ENCODE results near the gene NT5C1A. TPM values are rescaled to one million over a fixed set of nuclear protein-coding genes. Genes with fewer than 3 reads are reported as not detected.

NT5C1A gene
- total RNA-seq, 1 donor = not detected

DNA sequence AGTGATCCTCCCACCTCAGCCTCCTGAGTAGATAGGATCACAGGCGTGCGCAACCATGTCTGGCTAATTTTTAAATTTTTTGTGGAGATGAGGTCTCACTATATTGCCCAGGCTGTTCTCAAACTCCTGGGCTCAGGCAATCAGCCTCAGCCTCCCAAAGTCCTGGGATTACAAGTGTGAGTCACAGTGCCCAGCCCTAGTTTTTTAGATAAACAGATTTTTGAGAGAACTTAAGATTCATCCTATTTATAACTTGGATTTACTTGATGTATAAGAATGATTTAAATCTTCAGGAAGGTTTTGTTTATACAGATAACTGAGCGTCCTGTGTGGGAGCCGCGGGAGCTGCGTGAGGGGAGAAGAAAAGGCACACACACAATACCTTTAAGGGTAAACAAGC is 58.7 kb downstream of the NT5C1A start:
- no peak overlapping the region for H3K4me3 ChIP-seq (ENCODE audit: low read depth, low read length)
- TF ChIP-seq CTCF (IDR thresholded peaks at IDR 0.05; ENCODE audit: insufficient read depth, low read length) = no peak
- DNase-seq (ENCODE audit: low read depth) = peak; percentile 24

DNA sequence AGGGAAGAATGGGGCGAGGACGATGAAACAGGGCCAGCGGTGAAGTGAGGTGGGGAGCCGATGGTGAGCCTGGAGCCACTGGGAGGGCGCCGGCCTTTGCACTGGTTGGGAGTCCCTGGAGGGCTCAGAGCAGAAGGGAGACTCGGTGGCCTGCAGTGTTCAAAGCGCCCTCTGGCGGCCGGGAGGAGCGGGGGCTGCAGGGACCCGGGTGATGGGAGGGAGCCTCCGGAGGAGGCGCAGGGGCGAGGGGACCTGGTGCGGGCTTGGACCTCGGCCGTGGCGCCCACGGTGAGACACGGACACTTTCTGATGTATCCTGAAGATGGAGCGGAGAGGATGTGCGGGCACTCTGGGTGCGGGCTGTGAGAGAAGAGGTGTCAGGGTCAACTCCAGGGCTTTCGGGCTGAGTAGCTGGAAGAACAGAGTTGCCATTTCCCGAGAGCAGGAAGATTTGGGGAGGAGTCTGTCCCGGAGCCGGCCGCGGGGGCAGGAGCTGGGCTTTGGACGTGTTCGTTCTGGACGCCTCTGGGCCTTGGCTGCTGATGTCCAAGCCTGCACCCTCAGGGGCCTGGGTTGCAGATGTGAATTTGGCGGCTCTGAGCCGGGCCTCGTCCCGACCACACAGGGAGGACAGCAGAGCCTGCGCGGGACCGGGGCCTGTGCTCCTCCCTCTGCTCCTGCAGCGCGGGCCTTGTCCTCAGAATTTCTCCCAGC is 62.1 kb downstream of the NT5C1A start:
- H3K4me3 ChIP-seq (ENCODE audit: low read depth, low read length) = no peak overlapping the region
- peak; percentile 60 for TF ChIP-seq CTCF (IDR thresholded peaks at IDR 0.05; ENCODE audit: insufficient read depth, low read length)
- DNase-seq (ENCODE audit: low read depth) = no peak

Other genes starting within 250 kb of the NT5C1A start
- not detected in 2 replicates for gene BMP8A, start 180.5 kb downstream of the NT5C1A start, total RNA-seq (ENCODE audit: low replicate concordance)
- gene PABPC4, start 95.3 kb downstream of the NT5C1A start, total RNA-seq (ENCODE audit: low replicate concordance) = 139 and 422 TPM in 2 replicates
- not detected in 2 replicates for gene HEYL, start 32.5 kb downstream of the NT5C1A start, total RNA-seq (ENCODE audit: low replicate concordance)
- under 0.01 TPM in 1 of 2 replicates, not detected in the other for gene HPCAL4, start 19.3 kb upstream of the NT5C1A start, total RNA-seq (ENCODE audit: low replicate concordance)
- 28.4 and 39.6 TPM in 2 replicates for gene PPIE, start 66.8 kb upstream of the NT5C1A start, total RNA-seq (ENCODE audit: low replicate concordance)
- gene OXCT2, start 99.2 kb upstream of the NT5C1A start, total RNA-seq (ENCODE audit: low replicate concordance) = 0.98 and 0.99 TPM in 2 replicates
- not detected in 2 replicates for gene BMP8B, start 116.8 kb upstream of the NT5C1A start, total RNA-seq (ENCODE audit: low replicate concordance)
- 14.6 and 28.1 TPM in 2 replicates for gene TRIT1, start 211.4 kb upstream of the NT5C1A start, total RNA-seq (ENCODE audit: low replicate concordance)
- gene MYCL, start 229.8 kb upstream of the NT5C1A start, total RNA-seq (ENCODE audit: low replicate concordance) = 0.41 and 0.81 TPM in 2 replicates

Measured in fibroblast of the aortic adventitia (primary cell).